RWPE1 (cell line): ENCODE data around the gene CEP72.

Experiments
- CTCF ChIA-PET: fragments of 350-600 bp; sonication (Branson Sonifier 250); formaldehyde crosslinking; extraction: SDS; loops from one replicate; lab custom pipeline; 2021; lab: Yijun Ruan, JAX
- POLR2A ChIA-PET: fragments of 400-600 bp; formaldehyde crosslinking; extraction: SDS; loops from one replicate; lab custom pipeline; 2020; ENCODE audit warnings: antibody characterized with exemption; ENCODE audit not compliant: low non-redundant PET; lab: Yijun Ruan, JAX
- DNase-seq: peaks from one replicate; pipeline ENCODE4 v3.0.0; 2012; ENCODE audit warnings: low spot score
- H3K27ac ChIP-seq: fragments of 450-650 bp; 2 replicates; pipeline ENCODE4 v1.5.1; 2017
- CTCF ChIP-seq: fragments of 450-650 bp; conservative IDR thresholded peaks from 2 replicates; pipeline ENCODE4 v1.5.1; 2017; ENCODE audit warnings: low read depth, mild to moderate bottlenecking

Gene CEP72

GRCh38 chr5:622946-623522 is 10.9 kb downstream of the CEP72 start:
- no peak for TF ChIP-seq CTCF
- CTCF ChIA-PET: no interaction called here

GRCh38 chr5:623531-623930 is 11.4 kb downstream of the CEP72 start:
- no peak overlapping the region for H3K27ac ChIP-seq
- no peak for DNase-seq
- no peak for TF ChIP-seq CTCF
- ChIA-PET POLR2A (no interaction called here), CTCF (no interaction called here)

More at GRCh38 chr5:622946-623522, 10.9 kb downstream of the CEP72 start:
- POLR2A ChIA-PET: no interaction called here
- H3K27ac ChIP-seq: no peak overlapping the region
- DNase-seq: no peak

GRCh38 chr5:624118-624950 is 12.2 kb downstream of the CEP72 start:
- no peak for TF ChIP-seq CTCF
- ChIA-PET CTCF (no interaction called here), POLR2A (no interaction called here)
- no peak overlapping the region for H3K27ac ChIP-seq
- no peak for DNase-seq

- no peak overlapping the region for H3K27ac ChIP-seq
- TF ChIP-seq CTCF: no peak
- ChIA-PET CTCF (no interaction called here), POLR2A (no interaction called here)
- DNase-seq: no peak
Measured at GRCh38 chr5:624951-625230, 12.8 kb downstream of the CEP72 start.

- ChIA-PET POLR2A (no interaction called here), CTCF (no interaction called here)
- no peak for TF ChIP-seq CTCF
- no peak for DNase-seq
- no peak overlapping the region for H3K27ac ChIP-seq
Measured at GRCh38 chr5:625516-625915, 13.4 kb downstream of the CEP72 start.

- H3K27ac ChIP-seq: no peak overlapping the region
- POLR2A ChIA-PET: no interaction called here
- TF ChIP-seq CTCF: no peak
- CTCF ChIA-PET: interaction anchor here (0.6 kb wide), 1 partner anchor 32 kb away, joined by 3 read pairs; no protein-coding TSS in a partner anchor
- DNase-seq: no peak
Measured at GRCh38 chr5:626850-627249, 14.7 kb downstream of the CEP72 start.
